Hindlimb muscle (tissue), 1 donor: ENCODE measurements around the gene BNIP3. TPM values are rescaled to one million over a fixed set of nuclear protein-coding genes. Genes with fewer than 3 reads are reported as not detected.
"Not testable (repeated sequence)": the region's sequence is repeated elsewhere in the genome, so short reads cannot be mapped to it uniquely, and the experiment has no call there.

Source experiments
- DNase-seq: peaks from one replicate; pipeline ENCODE4 v3.0.0-alpha.2; 2013
- polyA plus RNA-seq: library from polyadenylated mRNA; unstranded; fragments of 120-200 nt; gene quantifications from one replicate; pipeline ENCODE4 v1.2.1, GENCODE V29; 2013; ENCODE audit not compliant: insufficient read length

BNIP3 gene
- polyA plus RNA-seq, 1 donor = 41.0 TPM

- DNase-seq = no peak
These were observed 4.2 kb downstream of the BNIP3 start for GRCh38 chr10:131977323-131978096.

GRCh38 chr10:131975796-131976195 is 5.9 kb downstream of the BNIP3 start:
- DNase-seq = no peak

- DNase-seq = no peak
These were observed 6.7 kb downstream of the BNIP3 start for GRCh38 chr10:131975003-131975402.

- DNase-seq = no peak
These were observed 7.5 kb downstream of the BNIP3 start for GRCh38 chr10:131974034-131974817.

GRCh38 chr10:131973160-131973951 is 8.4 kb downstream of the BNIP3 start:
- DNase-seq = no peak

GRCh38 chr10:131972474-131973071 is 9.2 kb downstream of the BNIP3 start:
- DNase-seq = peak; percentile 27

- no peak for DNase-seq
These were observed 10.1 kb downstream of the BNIP3 start for GRCh38 chr10:131971591-131971990.

- no peak for DNase-seq
These were observed 10.8 kb downstream of the BNIP3 start for GRCh38 chr10:131970946-131971345.

- no peak for DNase-seq
These were observed 12.8 kb downstream of the BNIP3 start for GRCh38 chr10:131968949-131969348.

- no peak for DNase-seq
These were observed 17.4 kb downstream of the BNIP3 start for GRCh38 chr10:131964298-131964697.

GRCh38 chr10:131963811-131964210 is 17.9 kb downstream of the BNIP3 start:
- DNase-seq = no peak

- DNase-seq = no peak
These were observed 18.4 kb downstream of the BNIP3 start for GRCh38 chr10:131963350-131963749.

- DNase-seq = no peak
These were observed 19.7 kb downstream of the BNIP3 start for GRCh38 chr10:131961777-131962662.

- no peak for DNase-seq
These were observed 20.5 kb downstream of the BNIP3 start for GRCh38 chr10:131961047-131961776.

- no peak for DNase-seq
These were observed 21.1 kb downstream of the BNIP3 start for GRCh38 chr10:131960631-131961046.

GRCh38 chr10:131959841-131960240 is 21.9 kb downstream of the BNIP3 start:
- no peak for DNase-seq

GRCh38 chr10:131955591-131956340 is 26.0 kb downstream of the BNIP3 start:
- no peak for DNase-seq

- no peak for DNase-seq
These were observed 27.3 kb downstream of the BNIP3 start for GRCh38 chr10:131954356-131954965.

GRCh38 chr10:131949908-131950307 is 31.8 kb downstream of the BNIP3 start:
- DNase-seq = not testable (repeated sequence)
